Measurements from ENCODE around the gene VPS52. TPM values are rescaled to one million over a fixed set of nuclear protein-coding genes. Genes with fewer than 3 reads are reported as not detected.
A peak's percentile ranks its signal among the peaks of the same experiment; 100 is the strongest.

VPS52 gene
- total RNA-seq, 1 donor from 2014 or later, result 36.0 TPM

- Mint-ChIP-seq H3K4me3 (ENCODE audit: unreplicated experiment) (no peak overlapping the region), H3K4me1 (ENCODE audit: low read depth) (peaks cover 20% of the 10 kb centered on the region), H3K36me3 (ENCODE audit: low read depth) (peaks cover 14% of the 10 kb centered on the region), H3K27me3 (ENCODE audit: low read depth) (no peaks in the 10 kb centered on the region), H3K27ac (ENCODE audit: unreplicated experiment) (no peak overlapping the region), H3K9me3 (ENCODE audit: low read depth) (no peaks in the 10 kb centered on the region)
- DNase-seq (ENCODE audit: low spot score), result peak; percentile 75
- no peak for TF ChIP-seq CTCF (IDR thresholded peaks at IDR 0.05)
These were observed 8.9 kb upstream of the VPS52 start for GRCh38 chr6:33280539-33280938.

- DNase-seq (ENCODE audit: low spot score), result peak; percentile 68
- Mint-ChIP-seq H3K9me3 (ENCODE audit: low read depth) (no peaks in the 10 kb centered on the region), H3K36me3 (ENCODE audit: low read depth) (peaks cover 15% of the 10 kb centered on the region), H3K27ac (ENCODE audit: unreplicated experiment) (peak overlapping the region; percentile 32), H3K4me1 (ENCODE audit: low read depth) (peaks cover 25% of the 10 kb centered on the region), H3K4me3 (ENCODE audit: unreplicated experiment) (no peak overlapping the region), H3K27me3 (ENCODE audit: low read depth) (no peaks in the 10 kb centered on the region)
- TF ChIP-seq CTCF (IDR thresholded peaks at IDR 0.05), result peak; percentile 70
These were observed 8.4 kb upstream of the VPS52 start for GRCh38 chr6:33279971-33280511.

GRCh38 chr6:33279257-33279695, 7.6 kb upstream of the VPS52 start:
- peak; percentile 89 for DNase-seq (ENCODE audit: low spot score)
- H3K9me3 Mint-ChIP-seq (ENCODE audit: low read depth), result no peaks in the 10 kb centered on the region
- no peak for TF ChIP-seq CTCF (IDR thresholded peaks at IDR 0.05)
- H3K36me3 Mint-ChIP-seq (ENCODE audit: low read depth), result peaks cover 19% of the 10 kb centered on the region
- no peak overlapping the region for H3K27ac Mint-ChIP-seq (ENCODE audit: unreplicated experiment)
- H3K4me1 Mint-ChIP-seq (ENCODE audit: low read depth), result peaks cover 33% of the 10 kb centered on the region
- no peak overlapping the region for H3K4me3 Mint-ChIP-seq (ENCODE audit: unreplicated experiment)
- no peaks in the 10 kb centered on the region for H3K27me3 Mint-ChIP-seq (ENCODE audit: low read depth)

- peaks cover 19% of the 10 kb centered on the region for H3K36me3 Mint-ChIP-seq (ENCODE audit: low read depth)
- no peak overlapping the region for H3K4me3 Mint-ChIP-seq (ENCODE audit: unreplicated experiment)
- TF ChIP-seq CTCF (IDR thresholded peaks at IDR 0.05), result no peak
- no peaks in the 10 kb centered on the region for H3K27me3 Mint-ChIP-seq (ENCODE audit: low read depth)
- no peaks in the 10 kb centered on the region for H3K9me3 Mint-ChIP-seq (ENCODE audit: low read depth)
- H3K4me1 Mint-ChIP-seq (ENCODE audit: low read depth), result peaks cover 38% of the 10 kb centered on the region
- DNase-seq (ENCODE audit: low spot score), result no peak
- no peak overlapping the region for H3K27ac Mint-ChIP-seq (ENCODE audit: unreplicated experiment)
These were observed 7.1 kb upstream of the VPS52 start for GRCh38 chr6:33278810-33279209.

GRCh38 chr6:33278392-33278741, 6.7 kb upstream of the VPS52 start:
- Mint-ChIP-seq H3K4me1 (ENCODE audit: low read depth) (peaks cover 42% of the 10 kb centered on the region), H3K27me3 (ENCODE audit: low read depth) (no peaks in the 10 kb centered on the region), H3K4me3 (ENCODE audit: unreplicated experiment) (no peak overlapping the region), H3K36me3 (ENCODE audit: low read depth) (peaks cover 20% of the 10 kb centered on the region), H3K9me3 (ENCODE audit: low read depth) (no peaks in the 10 kb centered on the region), H3K27ac (ENCODE audit: unreplicated experiment) (no peak overlapping the region)
- TF ChIP-seq CTCF (IDR thresholded peaks at IDR 0.05), result no peak
- no peak for DNase-seq (ENCODE audit: low spot score)

All from chondrocyte (in vitro differentiated cells).